Measurements from ENCODE around the gene SAMD7.

SAMD7 gene, protein sequence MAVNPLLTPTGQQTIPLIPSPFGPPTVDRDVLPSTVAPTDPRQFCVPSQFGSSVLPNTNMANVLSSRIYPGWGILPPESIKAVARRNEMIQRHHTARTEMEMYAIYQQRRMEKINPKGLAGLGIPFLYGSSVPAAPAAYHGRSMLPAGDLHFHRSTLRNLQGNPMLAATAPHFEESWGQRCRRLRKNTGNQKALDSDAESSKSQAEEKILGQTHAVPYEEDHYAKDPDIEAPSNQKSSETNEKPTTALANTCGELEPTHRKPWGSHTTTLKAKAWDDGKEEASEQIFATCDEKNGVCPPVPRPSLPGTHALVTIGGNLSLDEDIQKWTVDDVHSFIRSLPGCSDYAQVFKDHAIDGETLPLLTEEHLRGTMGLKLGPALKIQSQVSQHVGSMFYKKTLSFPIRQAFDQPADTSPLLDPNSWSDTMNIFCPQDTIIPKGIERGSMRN

GRCh38 chr3:169911272-169911671, at the start of gene SAMD7:
Gene SAMD7 (plus strand): TSS chr3:169911572. CDS start chr3:169919499, 7,927 bp downstream.
- no peak for DNase-seq (ENCODE audit: low read depth in 2 of 2, low spot score in 1 of 2)

GRCh38 chr3:169861871-169862270, 49.5 kb upstream of the SAMD7 start:
- DNase-seq (ENCODE audit: low read depth in 2 of 2, low spot score in 1 of 2) = no peak

DNA sequence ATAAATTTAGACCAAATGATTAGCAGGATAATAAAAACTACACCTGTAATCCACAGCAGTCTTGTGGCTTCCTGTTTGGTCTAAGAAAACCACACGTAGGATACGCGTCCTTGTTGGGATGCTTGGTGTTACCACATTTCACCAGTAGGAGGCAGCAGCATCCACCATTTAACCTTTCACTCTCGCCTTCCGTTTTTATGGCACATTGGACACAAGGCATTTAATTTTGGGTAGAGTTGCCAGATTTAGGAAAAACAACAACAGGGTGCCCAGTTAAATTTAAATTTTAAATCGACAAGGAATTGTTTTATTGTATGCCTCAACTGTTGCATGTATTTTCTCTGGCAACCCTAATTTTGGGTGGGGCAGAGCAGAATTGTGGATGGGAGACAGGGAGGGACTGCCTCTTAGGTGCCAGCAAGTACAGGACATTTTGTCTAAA, 47.9 kb upstream of the SAMD7 start:
- peak in 1 of 2 donors; percentile 38 for DNase-seq (ENCODE audit: low read depth in 2 of 2, low spot score in 1 of 2)

DNA sequence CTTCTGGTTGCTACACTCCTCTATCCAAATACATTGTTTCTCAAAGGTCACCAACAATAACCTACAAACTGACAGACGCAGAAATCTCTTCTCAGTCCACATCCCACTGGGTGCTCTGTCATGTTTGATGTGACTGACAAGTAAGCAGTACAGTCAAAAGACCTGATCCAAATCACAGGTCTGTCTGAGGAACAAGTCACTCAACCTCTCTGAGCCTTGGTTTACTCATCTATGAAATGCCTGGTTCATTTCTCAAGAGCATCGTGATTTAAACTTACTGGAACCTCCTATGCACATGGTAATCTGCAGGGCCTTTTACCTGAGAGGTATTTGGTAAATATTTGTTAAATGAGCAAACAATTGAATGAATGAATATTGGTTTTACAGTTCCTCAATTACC, 47.1 kb upstream of the SAMD7 start:
- no peak for DNase-seq (ENCODE audit: low read depth in 2 of 2, low spot score in 1 of 2)

- peak in 1 of 2 donors; percentile 9 for DNase-seq (ENCODE audit: low read depth in 2 of 2, low spot score in 1 of 2)
Measured at GRCh38 chr3:169865176-169865767, 46.1 kb upstream of the SAMD7 start.

DNA sequence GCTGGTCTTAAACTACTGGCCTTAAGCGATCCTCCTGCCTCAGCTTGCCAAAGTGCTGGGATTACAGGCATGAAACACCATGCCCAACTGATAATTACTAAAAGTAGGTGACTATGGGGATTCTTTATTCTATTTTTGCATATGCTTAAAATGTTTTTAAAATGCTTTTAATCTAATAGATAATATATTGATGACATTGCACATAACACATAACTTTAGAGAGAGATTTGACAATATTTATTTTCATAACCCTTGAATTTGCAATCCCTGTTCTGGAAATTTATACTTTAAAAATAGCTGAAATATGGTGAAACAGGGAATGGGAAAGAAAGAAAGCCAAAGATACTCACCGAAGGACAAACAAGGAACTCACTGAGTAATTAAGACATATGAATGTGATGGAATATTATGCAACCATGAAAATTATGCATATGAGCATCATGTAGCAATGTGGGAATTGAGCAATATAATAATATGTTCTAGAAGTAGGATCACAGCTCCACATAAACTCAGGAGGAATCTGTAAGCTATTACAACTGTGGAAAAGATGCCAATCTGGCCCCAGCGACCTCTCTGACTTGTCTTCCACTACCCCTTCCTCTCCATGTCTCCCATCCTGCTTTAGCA, 43.7 kb upstream of the SAMD7 start:
- no peak for DNase-seq (ENCODE audit: low read depth in 2 of 2, low spot score in 1 of 2)

- DNase-seq (ENCODE audit: low read depth in 2 of 2, low spot score in 1 of 2) = no peak
Measured at GRCh38 chr3:169868369-169868768, 43.0 kb upstream of the SAMD7 start.

DNA sequence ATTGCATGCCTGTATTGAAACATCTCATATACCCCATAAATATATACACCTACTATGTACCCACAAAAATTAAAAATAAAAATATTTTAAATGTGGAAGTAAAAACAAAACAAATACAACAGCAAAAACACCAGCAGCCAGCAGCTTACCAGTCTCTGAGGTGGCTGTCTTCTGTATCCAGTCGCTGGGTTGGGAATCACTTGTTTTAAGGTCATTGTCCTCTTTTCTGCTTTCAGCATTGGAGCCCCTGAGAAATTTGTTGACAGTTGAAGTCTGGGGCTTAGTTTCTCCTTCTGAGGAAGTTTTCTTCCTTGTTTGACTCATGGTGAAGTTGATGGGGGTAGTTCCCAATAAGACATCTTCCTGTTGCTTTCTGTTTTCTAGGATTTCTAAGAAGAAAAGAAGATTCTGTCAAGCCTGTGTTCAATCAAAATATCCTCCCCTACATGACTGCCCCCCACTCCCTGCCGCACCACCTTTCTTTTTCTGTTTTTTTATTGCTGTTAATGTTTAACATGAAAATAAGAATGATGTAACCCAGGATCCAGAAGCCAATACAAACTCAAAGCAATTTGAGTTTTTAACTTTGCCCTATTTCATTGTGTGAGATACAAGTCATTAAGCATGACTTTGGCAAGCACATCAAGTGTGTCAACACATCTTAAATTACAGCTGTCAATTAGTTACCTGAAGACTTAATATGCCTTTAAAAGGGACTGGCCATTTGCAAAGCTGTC, 41.7 kb upstream of the SAMD7 start, which contains the start of gene LRRC31:
TSS of gene LRRC31 (minus strand) at position 452 of the 737 bp plus-strand sequence. CDS start at position 324, 128 bp downstream.
- DNase-seq (ENCODE audit: low read depth in 2 of 2, low spot score in 1 of 2) = no peak

GRCh38 chr3:169871129-169871886, 40.1 kb upstream of the SAMD7 start:
- no peak for DNase-seq (ENCODE audit: low read depth in 2 of 2, low spot score in 1 of 2)

- DNase-seq (ENCODE audit: low read depth in 2 of 2, low spot score in 1 of 2) = no peak
Measured at GRCh38 chr3:169879013-169879557, 32.3 kb upstream of the SAMD7 start.

- DNase-seq (ENCODE audit: low read depth in 2 of 2, low spot score in 1 of 2) = no peak
Measured at GRCh38 chr3:169879845-169880575, 31.4 kb upstream of the SAMD7 start.

DNA sequence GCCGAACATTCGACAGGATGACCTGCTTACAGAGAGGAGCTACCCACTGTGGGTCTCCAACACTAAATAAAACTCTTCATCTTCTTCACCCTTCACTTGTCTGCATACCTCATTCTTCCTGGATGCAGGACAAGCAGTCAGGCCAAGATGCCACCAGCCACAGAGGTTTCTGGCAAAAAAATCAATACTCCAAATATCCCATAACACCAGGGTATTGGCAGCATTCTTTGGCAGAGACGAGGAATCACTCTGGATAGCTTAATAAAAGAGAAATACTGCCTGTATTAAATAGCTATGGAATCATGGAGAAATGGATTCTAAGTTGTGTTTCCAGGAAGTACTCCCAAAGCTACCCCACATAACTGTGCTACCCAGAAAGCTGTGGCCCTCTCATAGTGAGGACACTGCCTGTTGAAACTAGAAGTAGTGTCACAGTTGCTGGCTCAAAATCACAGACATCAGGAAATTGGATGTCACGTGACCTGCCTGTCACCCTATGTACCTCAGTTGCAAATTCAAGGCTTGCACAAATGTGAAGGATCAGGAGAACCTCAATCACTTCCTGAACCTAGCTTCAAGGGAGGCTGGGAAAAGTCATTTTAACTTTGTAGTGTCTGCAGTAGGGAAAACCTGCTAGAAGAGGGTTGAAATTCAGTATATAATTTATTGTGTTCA, 30.7 kb upstream of the SAMD7 start:
- DNase-seq (ENCODE audit: low read depth in 2 of 2, low spot score in 1 of 2) = no peak

GRCh38 chr3:169886671-169887070, 24.7 kb upstream of the SAMD7 start:
- DNase-seq (ENCODE audit: low read depth in 2 of 2, low spot score in 1 of 2) = no peak

- no peak for DNase-seq (ENCODE audit: low read depth in 2 of 2, low spot score in 1 of 2)
Measured at GRCh38 chr3:169891886-169892285, 19.5 kb upstream of the SAMD7 start.

- no peak for DNase-seq (ENCODE audit: low read depth in 2 of 2, low spot score in 1 of 2)
Measured at GRCh38 chr3:169894110-169894509, 17.3 kb upstream of the SAMD7 start.

- no peak for DNase-seq (ENCODE audit: low read depth in 2 of 2, low spot score in 1 of 2)
Measured at GRCh38 chr3:169895072-169895471, 16.3 kb upstream of the SAMD7 start.

DNA sequence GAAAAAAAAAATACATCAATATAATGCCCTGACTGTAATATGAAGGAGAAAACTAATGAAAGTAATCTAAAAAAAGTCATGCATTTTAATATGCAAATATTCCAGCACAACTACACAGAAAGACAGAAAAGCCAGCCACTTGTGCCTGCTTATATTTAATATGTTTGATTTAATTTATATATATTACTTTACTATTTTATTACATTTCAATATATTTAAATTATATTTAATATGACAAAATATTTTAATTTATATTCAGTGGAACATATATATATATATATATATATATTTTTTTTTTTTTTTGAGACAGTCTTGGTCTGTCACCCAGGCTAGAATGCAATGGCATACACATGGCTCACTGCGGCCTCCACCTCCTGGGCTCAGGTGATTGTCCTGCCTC, 14.1 kb upstream of the SAMD7 start:
- DNase-seq (ENCODE audit: low read depth in 2 of 2, low spot score in 1 of 2) = no peak

- DNase-seq (ENCODE audit: low read depth in 2 of 2, low spot score in 1 of 2) = no peak
Measured at GRCh38 chr3:169901453-169901852, 9.9 kb upstream of the SAMD7 start.

GRCh38 chr3:169905404-169905803, 6.0 kb upstream of the SAMD7 start:
- no peak for DNase-seq (ENCODE audit: low read depth in 2 of 2, low spot score in 1 of 2)
